Subcutaneous abdominal adipose tissue (tissue), 5 donors: ENCODE results near the gene WDR82.

Experiments used
- H3K27ac ChIP-seq: one replicate; pipeline ENCODE4 v1.7.0; 2013; ENCODE audit warnings: low read depth, mild to moderate bottlenecking, inconsistent platforms, low read length, moderate library complexity
- H3K27me3 ChIP-seq, 5 donors: one replicate each; pipeline ENCODE4 v1.7.0; 2013; ENCODE audit warnings: low read length in 5 of 5, inconsistent platforms in 1 of 5; ENCODE audit not compliant: control insufficient read depth in 5 of 5, insufficient read depth in 4 of 5
- H3K36me3 ChIP-seq, 5 donors: one replicate each; pipeline ENCODE4 v1.7.0; 2013; ENCODE audit warnings: low read length in 5 of 5; ENCODE audit not compliant: control insufficient read depth in 5 of 5, insufficient read depth in 5 of 5
- H3K4me1 ChIP-seq, 5 donors: one replicate each; pipeline ENCODE4 v1.7.0; 2013; ENCODE audit warnings: low read length in 5 of 5, mild to moderate bottlenecking in 3 of 5, moderate library complexity in 1 of 5; ENCODE audit not compliant: control insufficient read depth in 5 of 5, insufficient read depth in 5 of 5
- H3K4me3 ChIP-seq, 5 donors: one replicate each; pipeline ENCODE4 v1.7.0; 2013; ENCODE audit warnings: low read length in 5 of 5, low read depth in 1 of 5
- H3K9ac ChIP-seq, 5 donors: one replicate each; pipeline ENCODE4 v1.7.0; 2013; ENCODE audit warnings: low read length in 5 of 5, mild to moderate bottlenecking in 4 of 5, moderate library complexity in 3 of 5
- H3K9me3 ChIP-seq, 5 donors: one replicate each; pipeline ENCODE4 v1.7.0; 2013; ENCODE audit warnings: low read length in 5 of 5; ENCODE audit not compliant: control insufficient read depth in 5 of 5
- donor health status: healthy.
- donor health status: healthy.
- donor health status: healthy.
- donor health status: healthy.
- donor health status: healthy.

The WDR82 gene

DNA sequence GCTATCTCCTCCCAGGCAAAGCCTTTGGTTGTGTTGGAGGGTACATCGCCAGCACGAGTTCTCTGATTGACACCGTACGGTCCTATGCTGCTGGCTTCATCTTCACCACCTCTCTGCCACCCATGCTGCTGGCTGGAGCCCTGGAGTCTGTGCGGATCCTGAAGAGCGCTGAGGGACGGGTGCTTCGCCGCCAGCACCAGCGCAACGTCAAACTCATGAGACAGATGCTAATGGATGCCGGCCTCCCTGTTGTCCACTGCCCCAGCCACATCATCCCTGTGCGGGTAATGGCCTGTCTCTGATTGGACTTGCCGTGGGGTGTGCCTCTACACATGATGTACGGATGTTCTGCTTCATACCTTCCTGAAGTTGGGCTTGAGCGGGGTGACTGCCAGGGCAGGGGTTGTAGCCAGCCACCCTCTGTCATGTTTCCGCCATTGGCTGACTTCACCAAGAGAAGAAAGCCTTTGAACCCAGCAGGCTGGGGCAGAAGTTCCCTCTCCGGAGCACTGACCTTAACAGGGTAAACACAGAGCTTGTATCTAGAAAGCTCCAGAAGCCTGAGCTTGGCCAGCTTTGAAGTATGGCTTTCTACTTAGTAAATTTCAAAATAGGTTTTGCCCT, 67.1 kb downstream of the WDR82 start:
- H3K9me3 ChIP-seq: no peaks in the 10 kb centered on the region
- no peaks in the 10 kb centered on the region for H3K27me3 ChIP-seq
- H3K27ac ChIP-seq: no peak overlapping the region
- peaks cover 20 to 92% (median 85%) of the 10 kb centered on the region in 5 donors for H3K36me3 ChIP-seq
- peak overlapping the region in 1 of 5 donors; percentile 9 for H3K9ac ChIP-seq
- peaks cover under 1 to 38% (median 34%) of the 10 kb centered on the region in 5 donors for H3K4me1 ChIP-seq
- H3K4me3 ChIP-seq: no peak overlapping the region

DNA sequence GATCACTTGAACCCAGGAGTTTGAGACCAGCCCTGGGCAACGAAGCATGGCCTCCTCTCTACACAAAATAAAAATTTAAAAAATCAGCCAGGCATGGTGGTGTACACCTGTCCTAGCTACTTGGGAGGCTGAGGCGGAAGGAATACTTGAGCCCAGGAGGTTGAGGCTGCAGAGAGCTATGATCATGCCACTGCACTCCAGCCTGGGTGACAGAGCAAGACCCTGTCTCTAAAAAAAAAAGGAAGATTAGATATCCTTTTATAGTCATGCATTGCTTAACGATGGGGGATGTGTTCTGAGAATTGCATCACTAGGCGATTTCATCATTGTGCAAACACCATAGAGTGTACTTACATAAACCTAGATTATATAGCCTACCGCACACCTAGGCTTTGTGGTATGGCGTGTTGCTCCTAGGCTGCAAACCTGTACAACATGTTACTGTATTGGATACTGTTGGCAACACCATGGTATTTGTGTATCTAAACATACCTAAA, 67.9 kb downstream of the WDR82 start:
- H3K4me1 ChIP-seq: peaks cover 0 to 30% (median 26%) of the 10 kb centered on the region in 5 donors

DNA sequence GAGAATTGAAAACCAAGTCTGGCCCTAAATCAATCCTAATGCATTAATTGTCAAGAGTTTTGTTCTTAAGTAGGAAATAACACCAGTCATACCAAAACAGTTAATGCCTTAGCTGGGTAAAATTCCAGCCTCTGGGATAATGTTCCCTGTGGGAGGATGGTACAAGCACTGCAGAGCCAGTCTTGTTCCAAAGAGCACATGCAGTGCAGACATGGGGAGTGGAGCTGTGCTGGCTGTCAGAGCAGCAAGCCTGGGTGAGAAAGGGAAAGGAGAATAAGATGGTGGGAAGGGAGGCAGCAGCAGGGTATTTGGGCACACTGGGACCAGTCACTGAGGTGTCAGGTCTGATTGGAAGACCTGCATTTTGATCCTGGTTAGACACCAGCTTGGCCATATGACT, 68.4 kb downstream of the WDR82 start:
- H3K9me3 ChIP-seq: no peaks in the 10 kb centered on the region
- H3K9ac ChIP-seq: no peak overlapping the region
- H3K4me1 ChIP-seq: peaks cover 0 to 25% (median 20%) of the 10 kb centered on the region in 5 donors
- H3K4me3 ChIP-seq: no peak overlapping the region
- H3K27me3 ChIP-seq: no peaks in the 10 kb centered on the region
- H3K27ac ChIP-seq: peak overlapping the region; percentile 37
- peaks cover 31 to 98% (median 92%) of the 10 kb centered on the region in 5 donors for H3K36me3 ChIP-seq

More for the DNA sequence above, 67.9 kb downstream of the WDR82 start:
- H3K36me3 ChIP-seq: peaks cover 26 to 98% (median 92%) of the 10 kb centered on the region in 5 donors
- H3K27me3 ChIP-seq: no peaks in the 10 kb centered on the region
- H3K4me3 ChIP-seq: no peak overlapping the region
- no peak overlapping the region for H3K9ac ChIP-seq
- H3K9me3 ChIP-seq: no peaks in the 10 kb centered on the region
- peak overlapping the region; percentile 37 for H3K27ac ChIP-seq

DNA sequence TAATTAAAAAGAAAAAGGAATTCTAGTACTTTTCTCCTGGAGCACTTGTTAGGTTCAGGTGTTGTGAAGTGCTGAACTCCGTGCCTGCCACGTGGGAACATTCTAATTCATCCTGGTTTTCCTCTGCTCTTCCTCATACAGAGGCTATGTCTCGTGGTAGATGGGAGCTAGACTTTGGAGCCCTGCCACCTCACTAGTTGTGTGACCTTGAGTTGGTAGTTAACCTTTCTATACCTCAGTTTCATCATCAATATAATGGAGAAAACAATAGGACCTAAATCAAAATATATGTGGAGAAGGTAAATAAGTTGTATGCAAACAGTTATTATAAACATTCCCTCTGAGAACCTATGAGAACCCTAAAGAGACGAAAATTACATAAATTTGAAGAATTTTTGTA, 69.9 kb downstream of the WDR82 start:
- Histone ChIP-seq H3K4me3 (no peak overlapping the region), H3K4me1 (peaks cover under 1 to 22% (median 19%) of the 10 kb centered on the region in 5 donors), H3K36me3 (peaks cover 39 to 98% (median 92%) of the 10 kb centered on the region in 5 donors)

DNA sequence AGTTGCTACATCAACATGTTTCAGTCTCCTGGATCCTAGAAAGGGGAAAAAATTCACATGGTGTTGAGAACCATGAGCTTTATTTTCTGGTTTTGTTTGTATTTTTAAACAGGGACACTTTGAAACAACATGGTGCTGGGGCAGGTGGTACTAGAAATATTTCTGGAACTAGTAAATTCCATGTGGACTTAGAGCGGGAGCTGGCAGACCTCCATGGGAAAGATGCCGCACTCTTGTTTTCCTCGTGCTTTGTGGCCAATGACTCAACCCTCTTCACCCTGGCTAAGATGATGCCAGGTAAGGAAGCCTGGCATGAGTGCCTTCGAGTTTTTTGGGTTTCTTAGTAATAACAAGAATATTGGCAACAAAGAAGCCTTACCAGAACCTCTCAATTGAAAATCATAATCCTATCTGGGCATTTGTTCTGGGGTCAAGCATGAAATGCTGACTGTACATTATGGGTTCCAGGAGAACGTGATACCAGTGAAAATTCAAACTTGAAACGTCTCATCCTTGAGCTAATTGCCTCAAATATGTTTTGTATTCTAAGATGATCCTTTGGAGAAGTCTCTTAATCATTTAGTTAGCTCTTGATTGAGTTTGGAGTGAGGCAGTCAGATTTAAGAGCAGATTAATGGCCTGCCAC, 72.6 kb downstream of the WDR82 start:
- Histone ChIP-seq H3K4me1 (peaks cover 1 to 42% (median 34%) of the 10 kb centered on the region in 5 donors), H3K4me3 (no peak overlapping the region), H3K27ac (no peak overlapping the region), H3K9ac (no peak overlapping the region), H3K36me3 (peaks cover 43 to 89% (median 83%) of the 10 kb centered on the region in 5 donors), H3K9me3 (no peaks in the 10 kb centered on the region), H3K27me3 (no peaks in the 10 kb centered on the region)

More for the DNA sequence above, 69.9 kb downstream of the WDR82 start:
- no peak overlapping the region for H3K9ac ChIP-seq
- H3K27me3 ChIP-seq: no peaks in the 10 kb centered on the region
- H3K27ac ChIP-seq: no peak overlapping the region
- H3K9me3 ChIP-seq: no peaks in the 10 kb centered on the region
